Stimulated activated CD4-positive, alpha-beta T cell treated with anti-CD3 and anti-CD28 coated beads, Interleukin-15, amount 100 ng/mL, for 48 hours (primary cell): ENCODE data around the gene KLHL29.

Source experiments
- DNase-seq, 2 donors: peaks; one replicate each; pipeline ENCODE4 v3.0.0-alpha.2; 2020; ENCODE audit warnings: low read depth in 2 of 2

Gene KLHL29

DNA sequence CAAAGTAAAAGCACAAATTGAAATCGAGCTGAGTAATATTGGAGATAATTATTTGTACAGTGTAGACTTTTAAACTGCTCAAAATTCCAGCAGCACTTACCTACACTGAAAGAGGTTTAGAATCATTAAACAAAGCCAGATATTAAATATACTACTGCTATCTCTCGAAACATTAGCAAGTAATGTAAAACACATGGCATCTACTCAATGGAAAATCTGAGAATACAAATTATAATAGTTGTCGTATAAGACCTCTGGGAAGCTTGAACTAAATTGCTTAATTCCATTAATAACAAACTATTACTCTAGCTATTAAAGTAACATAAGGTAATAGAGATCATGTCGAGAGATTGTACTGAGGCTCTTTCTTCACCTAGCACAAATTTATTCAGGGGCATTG lies 108.9 kb downstream of the KLHL29 start:
- no peak for DNase-seq

- no peak for DNase-seq
Observed at GRCh38 chr2:23494286-23494685, 109.3 kb downstream of the KLHL29 start.

GRCh38 chr2:23495661-23496114 lies 110.7 kb downstream of the KLHL29 start:
- no peak for DNase-seq

DNA sequence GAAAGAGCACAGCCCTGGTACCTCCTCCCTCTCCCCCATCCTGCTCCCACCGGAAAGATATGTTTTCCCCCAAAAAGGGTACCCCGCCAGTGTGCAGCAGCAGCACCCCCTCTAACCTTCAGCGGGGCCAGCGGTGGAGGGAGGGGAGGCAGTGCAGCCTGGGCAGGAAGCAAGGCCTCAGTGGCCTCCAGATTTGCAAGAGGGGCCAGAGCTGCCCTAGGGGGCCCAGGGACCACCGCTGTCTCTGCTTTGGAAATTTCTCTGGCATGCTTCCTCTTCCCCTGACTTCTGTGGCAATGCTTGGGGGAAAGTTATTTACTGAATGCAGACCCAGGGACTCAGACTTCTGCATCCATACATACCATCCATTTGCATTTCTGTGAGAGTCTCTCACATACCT lies 111.5 kb downstream of the KLHL29 start:
- no peak for DNase-seq

- DNase-seq, result peak; percentile 13 to 24
Observed at GRCh38 chr2:23497063-23497462, 112.1 kb downstream of the KLHL29 start.

- no peak for DNase-seq
Observed at GRCh38 chr2:23497536-23497935, 112.6 kb downstream of the KLHL29 start.

DNA sequence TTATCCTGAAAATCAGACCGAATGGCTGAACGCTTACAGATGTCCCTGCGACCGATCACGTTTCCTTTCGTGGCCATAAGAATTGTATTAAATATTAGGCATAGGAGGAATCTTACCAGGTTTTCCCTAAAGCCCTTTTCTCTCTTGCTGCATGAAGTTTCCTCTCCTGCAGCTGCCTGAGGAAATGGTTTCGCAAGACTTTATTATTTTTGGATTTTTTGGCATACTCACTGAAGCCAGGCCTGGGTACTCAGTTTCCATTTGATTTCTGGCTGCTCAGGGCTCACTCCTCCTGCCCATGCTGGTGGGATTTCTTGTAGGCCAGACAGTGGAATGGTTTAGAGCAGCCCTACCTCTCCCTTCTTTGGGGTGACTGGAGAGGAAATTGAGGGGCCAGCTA lies 114.0 kb downstream of the KLHL29 start:
- no peak for DNase-seq

DNA sequence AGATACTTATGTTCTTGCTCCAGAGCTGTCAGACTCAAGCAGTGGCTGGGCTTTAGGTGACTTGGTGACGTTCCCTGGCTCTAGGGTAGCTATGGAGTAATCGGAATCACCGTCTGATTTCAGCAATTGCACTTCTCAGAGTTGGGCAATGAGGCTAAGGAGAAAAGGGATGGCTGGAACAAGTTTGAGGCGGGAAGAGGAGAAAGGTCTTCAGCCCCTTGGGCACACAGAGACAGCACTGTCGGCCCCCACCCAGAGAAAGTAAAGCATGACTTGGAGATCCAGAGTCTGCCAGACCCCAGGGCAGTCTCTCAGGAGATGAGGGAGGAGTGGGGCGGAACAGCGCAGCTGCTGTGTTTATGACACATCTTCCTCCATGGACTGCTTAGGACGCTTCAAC lies 114.5 kb downstream of the KLHL29 start:
- DNase-seq, result no peak

GRCh38 chr2:23500836-23501235 lies 115.9 kb downstream of the KLHL29 start:
- DNase-seq, result no peak

DNA sequence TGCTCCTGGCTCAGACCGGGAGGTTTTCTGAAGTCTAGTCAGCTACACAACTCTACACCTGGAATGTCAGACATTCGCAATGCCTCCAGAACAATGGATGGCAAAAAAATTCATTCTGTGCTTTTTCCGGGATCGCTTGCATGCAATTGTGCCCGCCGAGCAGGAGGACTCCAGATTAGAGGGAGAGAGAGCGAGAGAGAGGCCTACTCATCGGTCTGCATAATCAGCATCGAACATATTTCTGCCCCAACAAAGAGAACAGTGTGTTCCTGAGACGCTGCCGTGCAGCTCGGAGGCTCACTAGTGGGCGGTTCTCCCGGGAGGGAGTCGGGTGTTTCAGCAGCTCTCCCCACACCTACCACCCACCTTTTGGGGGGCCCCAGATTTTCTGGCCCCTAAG lies 117.1 kb downstream of the KLHL29 start:
- DNase-seq, result no peak

DNA sequence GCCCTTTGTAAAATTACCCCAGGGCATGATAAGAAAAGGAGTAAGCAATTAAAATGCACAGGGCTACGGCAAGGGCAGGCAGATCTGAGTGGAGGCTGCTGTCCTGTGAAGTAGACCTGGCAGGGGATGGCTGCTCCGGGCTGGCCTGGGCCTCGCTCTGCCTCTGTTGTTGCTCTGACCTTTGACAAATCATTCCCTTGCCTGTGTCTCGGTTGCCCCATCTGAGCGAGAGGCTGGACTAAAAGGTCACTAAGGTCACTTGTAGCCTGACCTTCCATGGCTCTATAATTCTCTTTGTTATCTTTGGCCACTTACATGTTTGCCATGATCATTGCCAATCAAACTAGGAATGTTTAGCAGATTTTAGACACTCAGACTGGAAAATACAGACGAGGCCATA lies 118.1 kb downstream of the KLHL29 start:
- DNase-seq, result no peak

GRCh38 chr2:23503682-23504081 lies 118.7 kb downstream of the KLHL29 start:
- DNase-seq, result no peak

DNA sequence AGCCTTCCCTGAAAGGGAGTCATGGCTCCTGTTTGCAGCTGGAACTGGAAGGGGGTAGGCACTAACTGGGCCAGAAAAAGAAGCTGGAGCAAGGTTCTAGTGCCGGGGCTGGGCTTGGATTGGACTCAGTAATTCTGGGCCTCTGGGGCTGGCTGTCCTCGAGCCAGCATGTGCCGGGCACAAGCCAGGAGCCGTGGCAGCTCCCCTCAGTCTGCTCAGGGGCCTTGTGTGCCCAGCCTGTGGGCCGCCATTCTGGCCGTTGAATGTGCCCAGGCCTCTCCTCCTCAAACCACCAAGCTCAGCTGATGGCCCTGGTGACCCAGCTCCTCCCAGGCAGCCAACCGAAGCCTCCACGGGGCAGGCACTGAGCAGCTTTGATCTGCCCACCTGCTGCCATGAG lies 119.6 kb downstream of the KLHL29 start:
- DNase-seq, result no peak

DNA sequence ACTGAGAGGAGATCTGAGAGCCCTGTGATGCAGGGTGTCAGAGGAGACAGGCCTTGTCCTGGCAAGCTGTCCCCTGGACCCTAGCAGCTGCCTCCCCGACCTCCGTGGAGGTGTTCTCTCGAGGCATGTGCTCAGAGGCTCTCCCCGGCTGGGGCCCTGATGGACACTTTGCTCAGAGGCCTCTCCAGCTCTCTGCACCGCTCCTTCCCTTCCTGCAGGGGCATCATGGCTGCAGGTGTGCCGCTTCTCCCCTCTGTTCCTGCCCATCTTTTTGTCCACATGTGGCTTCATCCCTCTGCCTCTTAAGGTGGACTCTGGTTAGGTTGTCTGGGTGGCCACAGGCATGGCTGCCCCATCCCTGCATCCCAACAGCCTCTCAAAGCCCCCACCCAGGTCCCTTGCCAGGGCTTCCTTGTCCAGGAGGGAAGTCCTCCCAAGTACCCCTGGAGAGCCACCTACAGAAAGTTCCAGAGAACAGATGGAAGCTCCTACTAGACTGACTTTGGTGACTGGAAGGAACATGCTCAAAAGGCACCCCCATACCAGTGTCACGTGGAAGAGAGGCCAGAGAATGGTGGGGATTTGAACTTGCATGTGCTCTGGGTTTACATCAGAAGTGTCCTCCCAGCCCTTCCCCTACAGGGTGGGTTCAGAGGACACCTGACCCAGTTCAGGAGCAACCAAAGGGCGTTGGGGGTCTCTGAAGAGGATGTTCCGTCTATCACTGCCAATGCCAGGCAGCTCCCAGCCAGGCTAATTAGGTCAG lies 120.4 kb downstream of the KLHL29 start:
- no peak for DNase-seq

DNA sequence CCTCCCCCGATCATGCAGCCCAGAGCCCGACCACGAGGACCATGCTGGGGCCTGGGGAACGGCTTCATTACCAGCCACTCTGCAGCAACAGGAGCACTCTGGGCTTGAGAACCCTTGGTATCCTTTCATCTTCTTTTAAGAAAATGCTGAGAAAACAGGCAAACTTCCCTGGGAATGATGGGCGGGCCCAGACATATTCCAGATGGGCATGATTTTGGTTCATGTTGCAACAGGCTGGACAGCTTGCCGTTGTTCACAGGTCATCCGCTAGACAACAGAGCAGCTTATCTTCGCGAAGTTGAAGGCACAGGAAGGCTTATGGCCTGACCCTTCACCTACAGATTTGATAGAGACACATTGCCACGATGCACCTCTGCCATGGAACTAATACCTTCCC lies 121.0 kb downstream of the KLHL29 start:
- DNase-seq, result no peak

GRCh38 chr2:23506531-23507266 lies 121.7 kb downstream of the KLHL29 start:
- DNase-seq, result no peak

DNA sequence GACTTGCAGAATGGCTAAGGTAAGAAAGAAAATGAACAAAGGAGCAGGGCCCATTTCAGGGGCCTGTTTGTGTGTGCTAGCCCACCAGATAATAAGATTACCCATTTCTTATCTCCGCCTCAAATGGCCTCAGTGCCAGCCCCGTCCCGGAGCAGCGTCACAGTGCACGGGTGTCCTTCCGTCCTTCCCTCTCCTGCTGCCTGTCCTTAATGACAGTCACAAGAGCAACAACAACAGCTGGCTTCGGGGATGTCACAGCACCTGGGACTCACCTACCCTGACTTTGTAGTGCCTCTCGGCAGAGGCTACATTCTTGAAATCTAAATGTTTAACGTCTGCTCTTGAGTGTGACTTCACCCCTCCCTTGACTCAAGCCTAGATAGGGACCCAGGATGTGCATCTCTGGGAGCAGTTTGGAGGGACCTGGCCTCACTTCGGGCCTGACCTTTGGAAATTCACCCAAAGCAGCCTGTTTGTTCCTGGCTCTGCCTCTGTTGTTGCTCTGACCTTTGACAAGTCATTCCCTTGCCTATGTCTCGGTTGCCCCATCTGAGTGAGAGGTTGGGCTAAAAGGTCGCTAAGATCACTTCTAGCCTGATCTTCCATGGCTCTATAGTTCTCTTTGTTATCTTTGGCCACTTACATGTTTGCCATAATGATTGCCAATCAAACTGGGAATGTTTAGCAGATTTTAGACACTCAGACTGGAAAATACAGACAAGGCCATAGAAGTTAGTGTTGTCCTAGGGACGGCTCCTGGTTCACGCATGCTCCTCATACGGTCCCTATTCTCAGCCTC lies 122.5 kb downstream of the KLHL29 start:
- no peak for DNase-seq

DNA sequence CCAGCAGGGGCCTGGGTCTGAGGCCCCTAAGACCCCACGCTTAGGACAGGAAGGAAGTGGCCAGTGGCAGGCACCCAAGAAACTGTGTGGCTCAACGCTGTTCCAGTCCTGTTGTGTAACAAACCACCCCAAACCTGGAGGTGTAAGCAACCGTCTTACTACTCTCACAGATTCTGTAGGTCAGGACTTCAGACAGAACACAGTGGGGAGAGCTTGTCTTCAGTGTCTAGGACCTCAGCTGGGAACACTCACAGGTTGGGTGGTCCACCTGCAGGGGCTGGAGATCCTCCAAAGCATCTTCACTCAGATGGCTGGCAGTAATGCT lies 123.0 kb downstream of the KLHL29 start:
- no peak for DNase-seq

- DNase-seq, result no peak
Observed at GRCh38 chr2:23509103-23509502, 124.1 kb downstream of the KLHL29 start.

DNA sequence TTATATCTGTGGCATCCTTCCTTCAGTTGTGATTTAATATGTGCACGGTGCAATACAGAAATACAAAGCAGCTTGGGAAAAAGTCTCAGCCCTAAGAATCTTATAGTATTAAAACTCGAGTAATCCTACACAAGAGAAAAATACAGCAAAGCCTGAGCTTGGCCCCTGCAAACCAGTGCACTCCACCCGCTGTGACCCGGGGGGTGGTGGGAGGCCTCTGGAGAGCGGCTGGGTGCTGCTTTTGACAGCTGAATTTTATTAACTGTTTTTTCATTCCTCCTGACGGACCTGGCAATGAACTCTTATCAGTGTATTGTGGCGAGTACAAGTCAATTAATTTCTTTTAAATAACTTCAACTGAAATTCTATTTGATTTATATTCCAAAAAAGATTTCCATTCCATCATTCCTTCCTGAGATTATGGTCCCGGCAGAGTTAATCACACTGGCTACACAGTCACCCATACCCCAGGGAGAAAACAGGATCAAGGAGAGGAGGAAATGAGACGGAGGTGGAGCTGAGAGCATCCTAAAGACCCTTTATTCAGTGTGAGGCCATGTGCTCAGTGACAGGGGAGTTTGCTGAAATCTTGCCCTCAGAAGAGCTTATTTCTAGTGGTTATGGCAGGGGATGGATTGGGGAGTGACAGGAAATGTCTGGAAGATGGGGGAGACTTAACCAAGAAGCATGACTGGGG lies 124.8 kb downstream of the KLHL29 start:
- no peak for DNase-seq

- no peak for DNase-seq
Observed at GRCh38 chr2:23510471-23510870, 125.5 kb downstream of the KLHL29 start.

- no peak for DNase-seq
Observed at GRCh38 chr2:23512778-23513177, 127.8 kb downstream of the KLHL29 start.
